ENCODE data around the gene LRTM2.

The LRTM2 gene

GRCh38 chr12:1845427-1845826 is 25.1 kb downstream of the LRTM2 start:
- no peak overlapping the region for H3K4me3 ChIP-seq (ENCODE audit: control insufficient read depth, low read depth, low read length)
- TF ChIP-seq, protein P1, sequence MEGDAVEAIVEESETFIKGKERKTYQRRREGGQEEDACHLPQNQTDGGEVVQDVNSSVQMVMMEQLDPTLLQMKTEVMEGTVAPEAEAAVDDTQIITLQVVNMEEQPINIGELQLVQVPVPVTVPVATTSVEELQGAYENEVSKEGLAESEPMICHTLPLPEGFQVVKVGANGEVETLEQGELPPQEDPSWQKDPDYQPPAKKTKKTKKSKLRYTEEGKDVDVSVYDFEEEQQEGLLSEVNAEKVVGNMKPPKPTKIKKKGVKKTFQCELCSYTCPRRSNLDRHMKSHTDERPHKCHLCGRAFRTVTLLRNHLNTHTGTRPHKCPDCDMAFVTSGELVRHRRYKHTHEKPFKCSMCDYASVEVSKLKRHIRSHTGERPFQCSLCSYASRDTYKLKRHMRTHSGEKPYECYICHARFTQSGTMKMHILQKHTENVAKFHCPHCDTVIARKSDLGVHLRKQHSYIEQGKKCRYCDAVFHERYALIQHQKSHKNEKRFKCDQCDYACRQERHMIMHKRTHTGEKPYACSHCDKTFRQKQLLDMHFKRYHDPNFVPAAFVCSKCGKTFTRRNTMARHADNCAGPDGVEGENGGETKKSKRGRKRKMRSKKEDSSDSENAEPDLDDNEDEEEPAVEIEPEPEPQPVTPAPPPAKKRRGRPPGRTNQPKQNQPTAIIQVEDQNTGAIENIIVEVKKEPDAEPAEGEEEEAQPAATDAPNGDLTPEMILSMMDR (conservative IDR thresholded peaks at IDR 0.05; ENCODE audit: control insufficient read depth, insufficient read depth, low read depth, low read length) = no peak
- no peak for DNase-seq (ENCODE audit: low read depth)

DNA sequence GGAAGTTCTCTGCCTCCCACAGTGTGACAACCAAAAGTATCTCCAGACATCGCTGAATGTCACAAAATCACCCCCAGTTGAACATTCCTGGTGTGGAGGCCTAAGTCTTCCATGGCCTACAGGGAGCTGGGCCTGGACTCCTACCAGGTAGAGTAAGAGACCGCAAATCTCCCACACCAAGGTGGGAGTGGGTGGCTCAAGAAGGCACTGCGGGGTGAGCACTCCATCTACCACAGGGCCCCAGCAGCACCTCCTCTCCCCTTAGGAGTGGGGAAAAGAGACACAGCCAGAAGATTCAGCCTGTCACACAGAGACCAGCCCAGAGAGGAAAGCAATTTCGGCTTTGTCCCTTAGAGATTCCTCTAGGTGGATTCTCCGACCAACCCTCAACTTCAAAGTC is 25.5 kb downstream of the LRTM2 start:
- no peak overlapping the region for H3K4me3 ChIP-seq (ENCODE audit: control insufficient read depth, low read depth, low read length)
- TF ChIP-seq, protein P1 (conservative IDR thresholded peaks at IDR 0.05; ENCODE audit: control insufficient read depth, insufficient read depth, low read depth, low read length) = no peak
- DNase-seq (ENCODE audit: low read depth) = no peak

GRCh38 chr12:1846421-1847405 is 26.3 kb downstream of the LRTM2 start:
- H3K4me3 ChIP-seq (ENCODE audit: control insufficient read depth, low read depth, low read length) = no peak overlapping the region
- TF ChIP-seq, protein P1 (conservative IDR thresholded peaks at IDR 0.05; ENCODE audit: control insufficient read depth, insufficient read depth, low read depth, low read length) = no peak

DNA sequence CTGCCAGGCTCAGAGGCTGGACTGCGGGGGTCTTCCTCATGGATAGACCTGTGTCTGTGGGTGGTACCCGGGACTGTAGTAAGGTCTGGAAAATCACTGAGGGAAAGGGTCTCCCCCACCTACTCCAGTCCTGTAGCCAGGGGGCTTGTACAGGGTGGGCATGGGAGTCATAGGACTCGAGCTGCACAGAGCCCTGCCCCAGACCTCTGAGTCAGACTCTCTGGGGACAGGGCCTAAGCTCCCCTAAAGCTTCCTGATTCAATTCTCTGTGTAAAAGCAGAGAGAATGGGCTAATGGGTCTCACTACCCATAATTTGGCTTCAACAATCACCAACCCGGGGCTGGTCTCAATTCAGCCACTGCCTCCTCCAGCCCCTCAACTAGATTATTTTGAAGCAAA is 27.0 kb downstream of the LRTM2 start:
- TF ChIP-seq, protein P1 (conservative IDR thresholded peaks at IDR 0.05; ENCODE audit: control insufficient read depth, insufficient read depth, low read depth, low read length) = no peak
- DNase-seq (ENCODE audit: low read depth) = no peak
- no peak overlapping the region for H3K4me3 ChIP-seq (ENCODE audit: control insufficient read depth, low read depth, low read length)

More at GRCh38 chr12:1846421-1847405, 26.3 kb downstream of the LRTM2 start:
- no peak for DNase-seq (ENCODE audit: low read depth)

DNA sequence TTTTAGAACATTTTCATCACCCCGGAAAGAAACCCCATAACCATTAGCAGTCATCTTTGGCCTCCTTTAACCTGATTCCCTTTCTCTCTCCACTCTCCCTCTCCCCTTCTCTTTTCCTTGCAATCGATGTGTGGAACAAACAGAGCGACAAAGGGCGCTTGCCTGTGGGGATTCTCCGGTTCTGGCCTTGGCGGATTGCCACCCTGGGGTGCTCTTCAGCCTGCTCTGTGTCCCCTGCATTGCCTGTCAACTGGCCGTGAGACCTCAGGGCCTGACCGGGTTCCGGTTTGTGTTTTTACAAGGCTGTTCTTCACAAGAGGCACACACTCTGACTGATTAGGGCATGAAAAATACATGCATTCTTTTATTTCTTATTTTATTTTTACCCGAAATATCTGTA is 27.8 kb downstream of the LRTM2 start:
- no peak overlapping the region for H3K4me3 ChIP-seq (ENCODE audit: control insufficient read depth, low read depth, low read length)
- TF ChIP-seq, protein P1 (conservative IDR thresholded peaks at IDR 0.05; ENCODE audit: control insufficient read depth, insufficient read depth, low read depth, low read length) = no peak
- DNase-seq (ENCODE audit: low read depth) = no peak

- no peak overlapping the region for H3K4me3 ChIP-seq (ENCODE audit: control insufficient read depth, low read depth, low read length)
- TF ChIP-seq, protein P1 (conservative IDR thresholded peaks at IDR 0.05; ENCODE audit: control insufficient read depth, insufficient read depth, low read depth, low read length) = no peak
- DNase-seq (ENCODE audit: low read depth) = no peak
These were observed 28.4 kb downstream of the LRTM2 start for GRCh38 chr12:1848745-1849144.
